Astrocyte (in vitro differentiated cells and primary cell): ENCODE results near the gene PTPN12. TPM values are rescaled to one million over a fixed set of nuclear protein-coding genes. Genes with fewer than 3 reads are reported as not detected.

ENCODE experiments used
- DNase-seq: peaks from one replicate; pipeline ENCODE4 v3.0.0-alpha.2; 2010; ENCODE audit warnings: low read depth
- FAIRE-seq: peaks from 2 replicates; lab custom pipeline; 2011; peaks lifted over from hg19 to GRCh38; lab: Jason Lieb, UNC
- H2AFZ ChIP-seq: 2 replicates; pipeline ENCODE4 v1.6.0; 2012; ENCODE audit warnings: low read depth, low read length, inconsistent platforms
- H3K27ac ChIP-seq: 2 replicates; pipeline ENCODE4 v1.5.1; 2011; ENCODE audit warnings: low read depth, low read length, inconsistent platforms
- H3K27me3 ChIP-seq: 2 replicates; pipeline ENCODE4 v1.6.0; 2011; ENCODE audit warnings: low read length, inconsistent platforms; ENCODE audit not compliant: insufficient read depth
- H3K36me3 ChIP-seq: 2 replicates; pipeline ENCODE4 v1.5.1; 2011; ENCODE audit warnings: low read length, inconsistent platforms; ENCODE audit not compliant: insufficient read depth
- H3K4me1 ChIP-seq: 2 replicates; pipeline ENCODE4 v1.5.1; 2011; ENCODE audit warnings: low read length, inconsistent platforms; ENCODE audit not compliant: insufficient read depth
- H3K4me2 ChIP-seq: 2 replicates; pipeline ENCODE4 v1.6.0; 2012; ENCODE audit warnings: low read length, inconsistent platforms
- H3K4me3 ChIP-seq: 2 replicates; pipeline ENCODE4 v1.5.1; 2011; ENCODE audit warnings: low read depth, mild to moderate bottlenecking, low read length, inconsistent platforms; ENCODE audit not compliant: insufficient read depth
- H3K79me2 ChIP-seq: 2 replicates; pipeline ENCODE4 v1.6.0; 2012; ENCODE audit warnings: mild to moderate bottlenecking, low read length, inconsistent platforms; ENCODE audit not compliant: insufficient read depth
- H3K9ac ChIP-seq: 2 replicates; pipeline ENCODE4 v1.6.0; 2012; ENCODE audit warnings: mild to moderate bottlenecking, low read length, inconsistent platforms
- H3K9me3 ChIP-seq: 2 replicates; pipeline ENCODE4 v1.5.1; 2012; ENCODE audit warnings: low read depth, mild to moderate bottlenecking, low read length, inconsistent platforms; ENCODE audit not compliant: insufficient read depth
- H4K20me1 ChIP-seq: 2 replicates; pipeline ENCODE4 v1.6.0; 2012; ENCODE audit warnings: low read length, inconsistent platforms; ENCODE audit not compliant: insufficient read depth
- H3K27ac Mint-ChIP-seq: one replicate; pipeline ENCODE4 v1.8.0; 2021; ENCODE audit warnings: mild to moderate bottlenecking, mixed read lengths; ENCODE audit not compliant: unreplicated experiment
- H3K27me3 Mint-ChIP-seq: one replicate; pipeline ENCODE4 v1.8.0; 2021; ENCODE audit warnings: low read depth, mixed read lengths; ENCODE audit not compliant: unreplicated experiment
- H3K36me3 Mint-ChIP-seq: one replicate; pipeline ENCODE4 v1.8.0; 2021; ENCODE audit warnings: low read depth, mixed read lengths; ENCODE audit not compliant: unreplicated experiment
- H3K4me1 Mint-ChIP-seq: one replicate; pipeline ENCODE4 v1.8.0; 2021; ENCODE audit warnings: low read depth, mixed read lengths; ENCODE audit not compliant: unreplicated experiment
- H3K4me3 Mint-ChIP-seq: one replicate; pipeline ENCODE4 v1.8.0; 2021; ENCODE audit warnings: mild to moderate bottlenecking, moderate library complexity, mixed read lengths; ENCODE audit not compliant: unreplicated experiment
- H3K9me3 Mint-ChIP-seq: one replicate; pipeline ENCODE4 v1.8.0; 2021; ENCODE audit warnings: mild to moderate bottlenecking, mixed read lengths; ENCODE audit not compliant: unreplicated experiment
- CTCF ChIP-seq: IDR thresholded peaks from 2 replicates; pipeline ENCODE4 v1.5.1; 2011; ENCODE audit warnings: low read depth, mild to moderate bottlenecking, inconsistent platforms, low read length, moderate library complexity; ENCODE audit not compliant: insufficient read depth
- EZH2 ChIP-seq: IDR thresholded peaks from 2 replicates; pipeline ENCODE4 v1.6.1; 2012; ENCODE audit warnings: mild to moderate bottlenecking, low read length, inconsistent platforms; ENCODE audit not compliant: insufficient read depth
- total RNA-seq: library from RNA; stranded (reverse); gene quantifications from 2 replicates; pipeline ENCODE4 v1.2.1, GENCODE V29; 2021

PTPN12 gene
- total RNA-seq, 1 donor from 2014 or later: 111 TPM

GRCh38 chr7:77626586-77627308 lies 89.7 kb downstream of the PTPN12 start:
- FAIRE-seq (no peak), DNase-seq (no peak)
- Mint-ChIP-seq H3K27me3 (no peaks in the 10 kb centered on the region), H3K36me3 (peaks cover 7% of the 10 kb centered on the region), H3K27ac (no peak overlapping the region), H3K9me3 (no peaks in the 10 kb centered on the region), H3K4me1 (peaks cover 10% of the 10 kb centered on the region), H3K4me3 (peak overlapping the region; percentile 14)
- Histone ChIP-seq H3K36me3 (peaks cover 28% of the 10 kb centered on the region), H3K9ac (no peak overlapping the region), H3K27me3 (no peaks in the 10 kb centered on the region), H3K4me1 (no peaks in the 10 kb centered on the region), H3K27ac (no peak overlapping the region), H3K4me3 (no peak overlapping the region), H2AFZ (no peak overlapping the region), H4K20me1 (peaks cover 27% of the 10 kb centered on the region), H3K4me2 (no peak overlapping the region), H3K9me3 (no peaks in the 10 kb centered on the region), H3K79me2 (peaks cover 36% of the 10 kb centered on the region)
- no peak for TF ChIP-seq CTCF
- no peak for TF ChIP-seq EZH2

- H3K9ac ChIP-seq: no peak overlapping the region
- H2AFZ ChIP-seq: no peak overlapping the region
- H3K4me2 ChIP-seq: no peak overlapping the region
- H3K9me3 ChIP-seq: no peaks in the 10 kb centered on the region
- H3K27ac ChIP-seq: no peak overlapping the region
- H3K36me3 Mint-ChIP-seq: peaks cover 4% of the 10 kb centered on the region
- H3K4me3 ChIP-seq: no peak overlapping the region
- no peaks in the 10 kb centered on the region for H3K27me3 ChIP-seq
- DNase-seq (peak; percentile 33), FAIRE-seq (peak; percentile 39)
- H3K4me3 Mint-ChIP-seq: no peak overlapping the region
- H3K36me3 ChIP-seq: peaks cover 25% of the 10 kb centered on the region
- H3K4me1 ChIP-seq: no peaks in the 10 kb centered on the region
- peaks cover 10% of the 10 kb centered on the region for H3K4me1 Mint-ChIP-seq
- H4K20me1 ChIP-seq: peaks cover 29% of the 10 kb centered on the region
- no peaks in the 10 kb centered on the region for H3K27me3 Mint-ChIP-seq
- no peaks in the 10 kb centered on the region for H3K9me3 Mint-ChIP-seq
- peaks cover 36% of the 10 kb centered on the region for H3K79me2 ChIP-seq
- no peak overlapping the region for H3K27ac Mint-ChIP-seq
- TF ChIP-seq EZH2 (no peak), CTCF (no peak)
Measured at GRCh38 chr7:77627309-77627676, 90.2 kb downstream of the PTPN12 start.

GRCh38 chr7:77629797-77630196 lies 92.7 kb downstream of the PTPN12 start:
- Histone ChIP-seq H3K4me2 (no peak overlapping the region), H3K27ac (no peak overlapping the region), H3K27me3 (no peaks in the 10 kb centered on the region), H3K79me2 (peaks cover 36% of the 10 kb centered on the region), H3K9ac (no peak overlapping the region), H4K20me1 (peaks cover 25% of the 10 kb centered on the region), H3K36me3 (peaks cover 38% of the 10 kb centered on the region), H2AFZ (no peak overlapping the region), H3K4me1 (no peaks in the 10 kb centered on the region), H3K4me3 (no peak overlapping the region), H3K9me3 (no peaks in the 10 kb centered on the region)
- Mint-ChIP-seq H3K4me3 (no peak overlapping the region), H3K27me3 (no peaks in the 10 kb centered on the region), H3K4me1 (peaks cover 10% of the 10 kb centered on the region), H3K27ac (no peak overlapping the region), H3K9me3 (no peaks in the 10 kb centered on the region), H3K36me3 (peaks cover 9% of the 10 kb centered on the region)
- FAIRE-seq: no peak
- TF ChIP-seq EZH2: no peak
- no peak for TF ChIP-seq CTCF
- no peak for DNase-seq
